Measurements from ENCODE around the gene ENOX2.

Gene ENOX2

DNA sequence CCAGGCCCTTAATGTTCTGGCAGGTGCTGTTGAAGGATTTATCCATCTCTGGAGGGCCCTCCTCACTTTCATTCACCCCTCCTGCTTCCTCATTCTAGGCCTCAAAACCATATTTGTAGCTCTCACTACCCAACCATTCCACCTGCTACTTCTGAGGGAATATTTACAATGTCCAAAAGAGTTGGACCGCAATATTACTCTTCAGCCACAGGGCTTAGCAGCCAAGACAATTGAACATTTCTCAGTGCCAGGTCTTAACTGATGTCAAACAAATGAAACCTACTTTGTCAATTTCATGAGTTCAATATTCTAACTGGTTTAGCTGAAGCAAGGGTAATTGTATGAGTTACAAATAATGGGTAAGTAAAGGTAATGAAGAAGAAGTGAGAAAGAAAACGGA is 113.2 kb downstream of the ENOX2 start:
- no peak overlapping the region for H3K27ac ChIP-seq (ENCODE audit: low read depth, low read length)
- no peaks in the 10 kb centered on the region for H3K4me1 ChIP-seq (ENCODE audit: control insufficient read depth, low read length)
- H3K4me2 ChIP-seq (ENCODE audit: low read length) = no peak overlapping the region
- H3K79me2 ChIP-seq (ENCODE audit: control insufficient read depth, low read length) = no peaks in the 10 kb centered on the region
- H3K36me3 ChIP-seq (ENCODE audit: control insufficient read depth, low read length) = no peaks in the 10 kb centered on the region
- H3K9me2 ChIP-seq (replicated peaks; ENCODE audit: control insufficient read depth, low read length) = no peaks in the 10 kb centered on the region
- no peaks in the 10 kb centered on the region for H3K9me3 ChIP-seq (ENCODE audit: control insufficient read depth, insufficient read depth, low read length)
- H4K20me1 ChIP-seq (ENCODE audit: control insufficient read depth, insufficient read depth, low read depth, low read length) = no peaks in the 10 kb centered on the region
- no peak for TF ChIP-seq EZH2phosphoT487 (IDR thresholded peaks at IDR 0.05; ENCODE audit: borderline replicate concordance, low read length)
- TF ChIP-seq, protein P1, sequence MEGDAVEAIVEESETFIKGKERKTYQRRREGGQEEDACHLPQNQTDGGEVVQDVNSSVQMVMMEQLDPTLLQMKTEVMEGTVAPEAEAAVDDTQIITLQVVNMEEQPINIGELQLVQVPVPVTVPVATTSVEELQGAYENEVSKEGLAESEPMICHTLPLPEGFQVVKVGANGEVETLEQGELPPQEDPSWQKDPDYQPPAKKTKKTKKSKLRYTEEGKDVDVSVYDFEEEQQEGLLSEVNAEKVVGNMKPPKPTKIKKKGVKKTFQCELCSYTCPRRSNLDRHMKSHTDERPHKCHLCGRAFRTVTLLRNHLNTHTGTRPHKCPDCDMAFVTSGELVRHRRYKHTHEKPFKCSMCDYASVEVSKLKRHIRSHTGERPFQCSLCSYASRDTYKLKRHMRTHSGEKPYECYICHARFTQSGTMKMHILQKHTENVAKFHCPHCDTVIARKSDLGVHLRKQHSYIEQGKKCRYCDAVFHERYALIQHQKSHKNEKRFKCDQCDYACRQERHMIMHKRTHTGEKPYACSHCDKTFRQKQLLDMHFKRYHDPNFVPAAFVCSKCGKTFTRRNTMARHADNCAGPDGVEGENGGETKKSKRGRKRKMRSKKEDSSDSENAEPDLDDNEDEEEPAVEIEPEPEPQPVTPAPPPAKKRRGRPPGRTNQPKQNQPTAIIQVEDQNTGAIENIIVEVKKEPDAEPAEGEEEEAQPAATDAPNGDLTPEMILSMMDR (IDR thresholded peaks at IDR 0.05; ENCODE audit: low read depth, low read length, poor library complexity, severe bottlenecking) = no peak
- H3K27me3 ChIP-seq (ENCODE audit: control insufficient read depth, low read length) = no peaks in the 10 kb centered on the region
- H3K4me3 ChIP-seq (ENCODE audit: low read length) = no peak overlapping the region
- no peaks in the 10 kb centered on the region for H3F3A ChIP-seq (ENCODE audit: control insufficient read depth, insufficient read depth)

GRCh38 chrX:130788786-130789581 is 114.0 kb downstream of the ENOX2 start:
- H3K9me3 ChIP-seq (ENCODE audit: control insufficient read depth, insufficient read depth, low read length) = no peaks in the 10 kb centered on the region
- H3K4me3 ChIP-seq (ENCODE audit: low read length) = no peak overlapping the region
- H3K27me3 ChIP-seq (ENCODE audit: control insufficient read depth, low read length) = no peaks in the 10 kb centered on the region
- no peak overlapping the region for H3K27ac ChIP-seq (ENCODE audit: low read depth, low read length)
- H3K9me2 ChIP-seq (replicated peaks; ENCODE audit: control insufficient read depth, low read length) = no peaks in the 10 kb centered on the region
- H3F3A ChIP-seq (ENCODE audit: control insufficient read depth, insufficient read depth) = no peaks in the 10 kb centered on the region
- no peaks in the 10 kb centered on the region for H3K4me1 ChIP-seq (ENCODE audit: control insufficient read depth, low read length)
- no peaks in the 10 kb centered on the region for H4K20me1 ChIP-seq (ENCODE audit: control insufficient read depth, insufficient read depth, low read depth, low read length)
- no peaks in the 10 kb centered on the region for H3K36me3 ChIP-seq (ENCODE audit: control insufficient read depth, low read length)
- H3K4me2 ChIP-seq (ENCODE audit: low read length) = no peak overlapping the region
- TF ChIP-seq, protein P1 (IDR thresholded peaks at IDR 0.05; ENCODE audit: low read depth, low read length, poor library complexity, severe bottlenecking) = no peak
- no peak for TF ChIP-seq EZH2phosphoT487 (IDR thresholded peaks at IDR 0.05; ENCODE audit: borderline replicate concordance, low read length)
- H3K79me2 ChIP-seq (ENCODE audit: control insufficient read depth, low read length) = no peaks in the 10 kb centered on the region

GRCh38 chrX:130786030-130786429 is 117.0 kb downstream of the ENOX2 start:
- Histone ChIP-seq H3K27me3 (ENCODE audit: control insufficient read depth, low read length) (no peaks in the 10 kb centered on the region), H3K4me3 (ENCODE audit: low read length) (no peak overlapping the region), H3K9me3 (ENCODE audit: control insufficient read depth, insufficient read depth, low read length) (no peaks in the 10 kb centered on the region), H3K4me1 (ENCODE audit: control insufficient read depth, low read length) (no peaks in the 10 kb centered on the region), H3K9me2 (replicated peaks; ENCODE audit: control insufficient read depth, low read length) (no peaks in the 10 kb centered on the region), H3K27ac (ENCODE audit: low read depth, low read length) (no peak overlapping the region), H4K20me1 (ENCODE audit: control insufficient read depth, insufficient read depth, low read depth, low read length) (no peaks in the 10 kb centered on the region), H3K79me2 (ENCODE audit: control insufficient read depth, low read length) (no peaks in the 10 kb centered on the region), H3F3A (ENCODE audit: control insufficient read depth, insufficient read depth) (no peaks in the 10 kb centered on the region), H3K4me2 (ENCODE audit: low read length) (no peak overlapping the region), H3K36me3 (ENCODE audit: control insufficient read depth, low read length) (no peaks in the 10 kb centered on the region)
- TF ChIP-seq EZH2phosphoT487 (IDR thresholded peaks at IDR 0.05; ENCODE audit: borderline replicate concordance, low read length) = no peak
- TF ChIP-seq, protein P1 (IDR thresholded peaks at IDR 0.05; ENCODE audit: low read depth, low read length, poor library complexity, severe bottlenecking) = no peak
